Type B pancreatic cell (in vitro differentiated cells): ENCODE data around the gene SHB. TPM values are rescaled to one million over a fixed set of nuclear protein-coding genes. Genes with fewer than 3 reads are reported as not detected.

ENCODE experiments used
- DNase-seq: peaks from one replicate; pipeline ENCODE4 v3.0.0; 2021; ENCODE audit warnings: mixed read lengths; ENCODE audit not compliant: unreplicated experiment; ENCODE audit errors: extremely low spot score
- H3K27ac Mint-ChIP-seq: 2 replicates; pipeline ENCODE4 v1.8.0; 2021; ENCODE audit warnings: mild to moderate bottlenecking, mixed read lengths
- H3K27me3 Mint-ChIP-seq: 2 replicates; pipeline ENCODE4 v1.8.0; 2021; ENCODE audit warnings: mixed read lengths
- H3K36me3 Mint-ChIP-seq: 2 replicates; pipeline ENCODE4 v1.8.0; 2021; ENCODE audit warnings: mixed read lengths
- H3K4me1 Mint-ChIP-seq: one replicate; pipeline ENCODE4 v1.8.0; 2021; ENCODE audit warnings: mixed read lengths; ENCODE audit not compliant: unreplicated experiment
- H3K4me3 Mint-ChIP-seq: 2 replicates; pipeline ENCODE4 v1.8.0; 2021; ENCODE audit warnings: mild to moderate bottlenecking, mixed read lengths
- H3K9me3 Mint-ChIP-seq: 2 replicates; pipeline ENCODE4 v1.8.0; 2021; ENCODE audit warnings: mixed read lengths
- total RNA-seq: library from RNA; stranded (reverse); gene quantifications from 2 replicates; pipeline ENCODE4 v1.2.1, GENCODE V29; 2021; ENCODE audit warnings: low replicate concordance
- TF ChIP-seq, protein P1 (sequence below): fragments of 200-600 bp; sonication (generic); conservative IDR thresholded peaks from 2 replicates; pipeline ENCODE4 v1.5.0; 2021; ENCODE audit warnings: antibody characterized with exemption, mild to moderate bottlenecking

SHB gene
- total RNA-seq, 1 donor from 2014 or later, result 14.4 TPM

GRCh38 chr9:37908283-37908682, 160.7 kb downstream of the SHB start:
- DNase-seq, result no peak
- no peaks in the 10 kb centered on the region for H3K36me3 Mint-ChIP-seq
- H3K27me3 Mint-ChIP-seq, result no peaks in the 10 kb centered on the region
- no peaks in the 10 kb centered on the region for H3K9me3 Mint-ChIP-seq
- TF ChIP-seq, protein P1, sequence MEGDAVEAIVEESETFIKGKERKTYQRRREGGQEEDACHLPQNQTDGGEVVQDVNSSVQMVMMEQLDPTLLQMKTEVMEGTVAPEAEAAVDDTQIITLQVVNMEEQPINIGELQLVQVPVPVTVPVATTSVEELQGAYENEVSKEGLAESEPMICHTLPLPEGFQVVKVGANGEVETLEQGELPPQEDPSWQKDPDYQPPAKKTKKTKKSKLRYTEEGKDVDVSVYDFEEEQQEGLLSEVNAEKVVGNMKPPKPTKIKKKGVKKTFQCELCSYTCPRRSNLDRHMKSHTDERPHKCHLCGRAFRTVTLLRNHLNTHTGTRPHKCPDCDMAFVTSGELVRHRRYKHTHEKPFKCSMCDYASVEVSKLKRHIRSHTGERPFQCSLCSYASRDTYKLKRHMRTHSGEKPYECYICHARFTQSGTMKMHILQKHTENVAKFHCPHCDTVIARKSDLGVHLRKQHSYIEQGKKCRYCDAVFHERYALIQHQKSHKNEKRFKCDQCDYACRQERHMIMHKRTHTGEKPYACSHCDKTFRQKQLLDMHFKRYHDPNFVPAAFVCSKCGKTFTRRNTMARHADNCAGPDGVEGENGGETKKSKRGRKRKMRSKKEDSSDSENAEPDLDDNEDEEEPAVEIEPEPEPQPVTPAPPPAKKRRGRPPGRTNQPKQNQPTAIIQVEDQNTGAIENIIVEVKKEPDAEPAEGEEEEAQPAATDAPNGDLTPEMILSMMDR, result no peak
- H3K4me3 Mint-ChIP-seq, result no peak overlapping the region
- peaks cover 12% of the 10 kb centered on the region for H3K4me1 Mint-ChIP-seq
- no peak overlapping the region for H3K27ac Mint-ChIP-seq

GRCh38 chr9:37906312-37907239, 162.5 kb downstream of the SHB start:
- no peaks in the 10 kb centered on the region for H3K36me3 Mint-ChIP-seq
- TF ChIP-seq, protein P1, result no peak
- no peak for DNase-seq
- no peaks in the 10 kb centered on the region for H3K27me3 Mint-ChIP-seq
- peaks cover 16% of the 10 kb centered on the region for H3K4me1 Mint-ChIP-seq
- H3K27ac Mint-ChIP-seq, result no peak overlapping the region
- no peaks in the 10 kb centered on the region for H3K9me3 Mint-ChIP-seq
- H3K4me3 Mint-ChIP-seq, result peak overlapping the region; percentile 68

DNA sequence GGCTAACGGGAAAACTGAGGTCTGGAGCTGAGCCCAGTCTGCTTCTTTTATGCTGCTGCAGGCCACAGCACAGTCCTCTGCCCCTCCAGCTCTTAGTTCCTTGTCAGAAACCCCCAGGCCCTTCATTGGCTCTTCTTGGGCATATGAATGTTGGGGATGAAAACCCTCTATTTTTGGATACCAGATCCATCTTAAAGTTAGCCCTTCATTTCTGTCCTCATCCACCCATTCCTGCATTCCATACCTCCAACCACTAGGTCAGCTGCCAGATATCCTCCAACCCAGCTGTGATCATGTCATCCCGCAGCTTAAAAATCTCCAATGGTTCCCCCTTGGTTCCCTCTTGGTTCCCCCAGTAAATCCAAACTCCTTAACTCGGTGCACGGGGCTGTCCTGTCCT, 163.3 kb downstream of the SHB start:
- Mint-ChIP-seq H3K4me1 (peaks cover 16% of the 10 kb centered on the region), H3K9me3 (no peaks in the 10 kb centered on the region), H3K4me3 (peak overlapping the region; percentile 68), H3K27me3 (no peaks in the 10 kb centered on the region), H3K36me3 (no peaks in the 10 kb centered on the region), H3K27ac (no peak overlapping the region)
- no peak for DNase-seq
- TF ChIP-seq, protein P1, result no peak

GRCh38 chr9:37905131-37905505, 163.9 kb downstream of the SHB start:
- DNase-seq, result no peak
- TF ChIP-seq, protein P1, result no peak
- Mint-ChIP-seq H3K27me3 (no peaks in the 10 kb centered on the region), H3K36me3 (no peaks in the 10 kb centered on the region), H3K4me3 (peak overlapping the region; percentile 66), H3K9me3 (no peaks in the 10 kb centered on the region), H3K27ac (peak overlapping the region; percentile 93), H3K4me1 (peaks cover 16% of the 10 kb centered on the region)

GRCh38 chr9:37904445-37905130, 164.4 kb downstream of the SHB start:
- H3K27ac Mint-ChIP-seq, result peak overlapping the region; percentile 93
- no peaks in the 10 kb centered on the region for H3K36me3 Mint-ChIP-seq
- no peaks in the 10 kb centered on the region for H3K27me3 Mint-ChIP-seq
- H3K9me3 Mint-ChIP-seq, result no peaks in the 10 kb centered on the region
- peaks cover 16% of the 10 kb centered on the region for H3K4me1 Mint-ChIP-seq
- TF ChIP-seq, protein P1, result no peak
- peak overlapping the region; percentile 91 for H3K4me3 Mint-ChIP-seq
- no peak for DNase-seq
